Effector CD8-positive, alpha-beta T cell (primary cell): ENCODE data around the gene RABEP2.
A peak's percentile ranks its signal among the peaks of the same experiment; 100 is the strongest.
"Not testable (repeated sequence)": the region's sequence is repeated elsewhere in the genome, so short reads cannot be mapped to it uniquely, and the experiment has no call there.

Experiments used
- DNase-seq: peaks from one replicate; lab custom pipeline; 2025; lab: John Stamatoyannopoulos, UW

Gene RABEP2

GRCh38 chr16:28932339-28933141, 7.5 kb upstream of the RABEP2 start:
- DNase-seq, result no peak

GRCh38 chr16:28931801-28932225, 6.8 kb upstream of the RABEP2 start, which contains the start of gene CD19:
Gene CD19 (plus strand): TSS chr16:28931971. CDS start chr16:28932001, 30 bp downstream.
- no peak for DNase-seq

- DNase-seq, result no peak
Observed at GRCh38 chr16:28930652-28931051, 5.6 kb upstream of the RABEP2 start.

GRCh38 chr16:28930203-28930602, 5.2 kb upstream of the RABEP2 start:
- DNase-seq, result no peak

GRCh38 chr16:28927815-28928214, 2.8 kb upstream of the RABEP2 start:
- no peak for DNase-seq

GRCh38 chr16:28926284-28926683, 1.2 kb upstream of the RABEP2 start:
- not testable (repeated sequence) for DNase-seq

GRCh38 chr16:28925386-28926228, 569 bp upstream of the RABEP2 start:
- peak; percentile 59 for DNase-seq

- no peak for DNase-seq
Observed at GRCh38 chr16:28924399-28924761, 658 bp downstream of the RABEP2 start.

- DNase-seq, result no peak
Observed at GRCh38 chr16:28923652-28924398, 1.2 kb downstream of the RABEP2 start.

- no peak for DNase-seq
Observed at GRCh38 chr16:28923231-28923587, 1.8 kb downstream of the RABEP2 start.

- no peak for DNase-seq
Observed at GRCh38 chr16:28918698-28919097, 6.3 kb downstream of the RABEP2 start.

GRCh38 chr16:28917095-28917494, 7.9 kb downstream of the RABEP2 start:
- no peak for DNase-seq

- DNase-seq, result no peak
Observed at GRCh38 chr16:28915181-28915580, 9.9 kb downstream of the RABEP2 start.

- DNase-seq, result no peak
Observed at GRCh38 chr16:28913946-28914724, 10.9 kb downstream of the RABEP2 start.

- no peak for DNase-seq
Observed at GRCh38 chr16:28912558-28912957, 12.5 kb downstream of the RABEP2 start.

- no peak for DNase-seq
Observed at GRCh38 chr16:28910086-28911031, 14.7 kb downstream of the RABEP2 start.

GRCh38 chr16:28905800-28906372, 19.2 kb downstream of the RABEP2 start:
- no peak for DNase-seq

- DNase-seq, result no peak
Observed at GRCh38 chr16:28905229-28905754, 19.7 kb downstream of the RABEP2 start.

- DNase-seq, result no peak
Observed at GRCh38 chr16:28904828-28905227, 20.2 kb downstream of the RABEP2 start.

- no peak for DNase-seq
Observed at GRCh38 chr16:28904363-28904762, 20.7 kb downstream of the RABEP2 start.
